GM12878 (cell line): ENCODE data around the gene ANKRD33B.

Source experiments
- BHLHE40 ChIP-seq, 2 experiments: fragments of 450-650 bp in 1 of 2; IDR thresholded peaks; 2 replicates each; pipeline ENCODE4 v1.6.1; 2011 to 2017; ENCODE audit warnings: low read depth in 2 of 2, borderline replicate concordance in 1 of 2, improper control_type of control experiment in 1 of 2, low read length in 1 of 2, mild to moderate bottlenecking in 1 of 2
- PAX5 ChIP-seq: IDR thresholded peaks from 2 replicates; pipeline ENCODE4 v1.6.1; 2011; ENCODE audit warnings: low read depth, low read length, borderline replicate concordance
- POLR2A ChIP-seq: IDR thresholded peaks from 2 replicates; pipeline ENCODE4 v1.6.1; 2011; ENCODE audit warnings: low read depth, mild to moderate bottlenecking, low read length
- TF ChIP-seq, protein P1 (sequence below), 3 experiments: IDR thresholded peaks in 2 of 3; conservative IDR thresholded peaks in 1 of 3; 2 replicates each; pipeline ENCODE4 v1.5.1; 2011; ENCODE audit warnings: low read depth in 3 of 3, low read length in 3 of 3, mild to moderate bottlenecking in 3 of 3, control low read depth in 2 of 3, moderate library complexity in 2 of 3, inconsistent platforms in 1 of 3, mixed read lengths in 1 of 3; ENCODE audit not compliant: control insufficient read depth in 2 of 3, insufficient read depth in 1 of 3; ENCODE audit errors: extremely low read depth in 1 of 3

DNA sequence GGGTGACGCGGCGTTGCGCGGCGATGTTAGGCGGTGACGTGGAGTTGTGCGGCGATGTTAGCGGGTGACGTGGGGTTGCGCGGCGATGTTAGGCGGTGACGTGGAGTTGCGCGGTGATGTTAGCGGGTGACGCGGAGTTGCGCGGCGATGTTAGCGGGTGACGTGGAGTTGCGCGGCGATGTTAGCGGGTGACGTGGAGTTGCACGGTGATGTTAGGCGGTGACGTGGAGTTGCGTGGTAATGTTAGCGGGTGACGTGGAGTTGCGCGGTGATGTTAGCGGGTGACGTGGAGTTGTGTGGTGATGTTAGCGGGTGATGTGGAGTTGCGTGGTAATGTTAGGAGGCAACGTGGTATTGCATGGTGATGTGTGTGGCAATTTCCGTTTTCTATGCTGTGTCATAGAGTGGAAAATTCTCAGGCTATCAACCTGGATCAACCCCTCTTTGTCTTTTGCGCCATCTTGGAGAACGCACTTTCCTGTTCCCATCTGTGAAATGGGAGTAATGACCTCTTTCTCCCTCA lies 76.0 kb downstream of the ANKRD33B start:
- TF ChIP-seq, protein P1, sequence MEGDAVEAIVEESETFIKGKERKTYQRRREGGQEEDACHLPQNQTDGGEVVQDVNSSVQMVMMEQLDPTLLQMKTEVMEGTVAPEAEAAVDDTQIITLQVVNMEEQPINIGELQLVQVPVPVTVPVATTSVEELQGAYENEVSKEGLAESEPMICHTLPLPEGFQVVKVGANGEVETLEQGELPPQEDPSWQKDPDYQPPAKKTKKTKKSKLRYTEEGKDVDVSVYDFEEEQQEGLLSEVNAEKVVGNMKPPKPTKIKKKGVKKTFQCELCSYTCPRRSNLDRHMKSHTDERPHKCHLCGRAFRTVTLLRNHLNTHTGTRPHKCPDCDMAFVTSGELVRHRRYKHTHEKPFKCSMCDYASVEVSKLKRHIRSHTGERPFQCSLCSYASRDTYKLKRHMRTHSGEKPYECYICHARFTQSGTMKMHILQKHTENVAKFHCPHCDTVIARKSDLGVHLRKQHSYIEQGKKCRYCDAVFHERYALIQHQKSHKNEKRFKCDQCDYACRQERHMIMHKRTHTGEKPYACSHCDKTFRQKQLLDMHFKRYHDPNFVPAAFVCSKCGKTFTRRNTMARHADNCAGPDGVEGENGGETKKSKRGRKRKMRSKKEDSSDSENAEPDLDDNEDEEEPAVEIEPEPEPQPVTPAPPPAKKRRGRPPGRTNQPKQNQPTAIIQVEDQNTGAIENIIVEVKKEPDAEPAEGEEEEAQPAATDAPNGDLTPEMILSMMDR (IDR thresholded peaks at IDR 0.05 in 2 of 3, conservative IDR thresholded peaks at IDR 0.05 in 1 of 3; ENCODE audit: control insufficient read depth in 2 of 3, extremely low read depth in 1 of 3, insufficient read depth in 1 of 3, low read depth in 3 of 3, low read length in 3 of 3) = no peak
- no peak for TF ChIP-seq PAX5
- no peak for TF ChIP-seq BHLHE40 (IDR thresholded peaks at IDR 0.05; ENCODE audit: borderline replicate concordance in 1 of 2, low read depth in 2 of 2, low read length in 1 of 2)
- TF ChIP-seq POLR2A = no peak
